ENCODE results near the gene ZNF57. TPM values are rescaled to one million over a fixed set of nuclear protein-coding genes. Genes with fewer than 3 reads are reported as not detected.

ZNF57 gene
- total and polyA plus RNA-seq, 2 of the 13 experiments (the other 11 are each of a cell fraction or from before 2014, with no cell fraction given): 6.6 to 17.5 TPM

GRCh38 chr19:2900296-2901252 lies at the start of gene ZNF57 (continued):
- no peak for TF ChIP-seq USF2 (IDR thresholded peaks at IDR 0.05; ENCODE audit: low read depth, low read length)
- 0 out of 2 replicates have a peak, but pooled peaks have one; percentile 6 for TF ChIP-seq USF2 (CRISPR knock-in tag; IDR thresholded peaks at IDR 0.05; ENCODE audit: borderline replicate concordance)
- TF ChIP-seq NONO (IDR thresholded peaks at IDR 0.05): no peak
- peak; percentile 64 for TF ChIP-seq NONO (CRISPR knock-in tag; conservative IDR thresholded peaks at IDR 0.05)
- TF ChIP-seq ZMAT5 (CRISPR knock-in tag; IDR thresholded peaks at IDR 0.05; ENCODE audit: borderline replicate concordance, low read depth): no peak
- peak; percentile 71; the same call in 1 of the 2 replicates for TF ChIP-seq HNF1B (CRISPR knock-in tag; IDR thresholded peaks at IDR 0.05)
- peak; percentile 31 for TF ChIP-seq MED8 (CRISPR knock-in tag; IDR thresholded peaks at IDR 0.05; ENCODE audit: insufficient replicate concordance)
- TF ChIP-seq ERF (CRISPR knock-in tag; IDR thresholded peaks at IDR 0.05): peak; percentile 43; the same call in 1 of the 2 replicates
- peak; percentile 68 for TF ChIP-seq NRL (CRISPR knock-in tag; IDR thresholded peaks at IDR 0.05; ENCODE audit: borderline replicate concordance)
- no peak for TF ChIP-seq NCOA5 (CRISPR knock-in tag; IDR thresholded peaks at IDR 0.05)
- no peak for TF ChIP-seq HIVEP1 (CRISPR knock-in tag; IDR thresholded peaks at IDR 0.05)
- peak; percentile 59; the same call in 1 of the 2 replicates for TF ChIP-seq HBP1 (CRISPR knock-in tag; IDR thresholded peaks at IDR 0.05; ENCODE audit: low read depth)
- peak; percentile 50 for TF ChIP-seq YY1 (IDR thresholded peaks at IDR 0.05; ENCODE audit: insufficient read depth, insufficient replicate concordance, low read depth, low read length)
- peak; percentile 85 for TF ChIP-seq HNRNPK (IDR thresholded peaks at IDR 0.05; ENCODE audit: low read depth, low read length, poor library complexity, severe bottlenecking)
- no peak for TF ChIP-seq ZNF597 (CRISPR knock-in tag; IDR thresholded peaks at IDR 0.05)
- TF ChIP-seq ZKSCAN8 (CRISPR knock-in tag; IDR thresholded peaks at IDR 0.05; ENCODE audit: borderline replicate concordance): no peak
